ENCODE measurements around the gene FAM83B.

FAM83B gene

GRCh38 chr6:54980511-54981275 lies 134.1 kb downstream of the FAM83B start:
- Histone ChIP-seq H3K4me1 (ENCODE audit: insufficient read depth, low read length) (no peaks in the 10 kb centered on the region), H3K36me3 (ENCODE audit: insufficient read depth, low read length) (no peaks in the 10 kb centered on the region), H3K9me3 (ENCODE audit: low read length) (no peaks in the 10 kb centered on the region), H2AFZ (ENCODE audit: low read depth, low read length) (no peak overlapping the region), H3K27me3 (ENCODE audit: insufficient read depth, low read length) (no peaks in the 10 kb centered on the region), H3K4me3 (ENCODE audit: low read length) (no peak overlapping the region)

- H3K9me3 ChIP-seq (ENCODE audit: low read length), result no peaks in the 10 kb centered on the region
- no peaks in the 10 kb centered on the region for H3K27me3 ChIP-seq (ENCODE audit: insufficient read depth, low read length)
- H3K4me3 ChIP-seq (ENCODE audit: low read length), result no peak overlapping the region
- H3K36me3 ChIP-seq (ENCODE audit: insufficient read depth, low read length), result no peaks in the 10 kb centered on the region
- H3K4me1 ChIP-seq (ENCODE audit: insufficient read depth, low read length), result no peaks in the 10 kb centered on the region
- no peak overlapping the region for H2AFZ ChIP-seq (ENCODE audit: low read depth, low read length)
These were observed 134.7 kb downstream of the FAM83B start for GRCh38 chr6:54981276-54981609.

- H3K36me3 ChIP-seq (ENCODE audit: insufficient read depth, low read length), result no peaks in the 10 kb centered on the region
- no peaks in the 10 kb centered on the region for H3K9me3 ChIP-seq (ENCODE audit: low read length)
- H3K4me3 ChIP-seq (ENCODE audit: low read length), result no peak overlapping the region
- H2AFZ ChIP-seq (ENCODE audit: low read depth, low read length), result no peak overlapping the region
- H3K27me3 ChIP-seq (ENCODE audit: insufficient read depth, low read length), result no peaks in the 10 kb centered on the region
- H3K4me1 ChIP-seq (ENCODE audit: insufficient read depth, low read length), result no peaks in the 10 kb centered on the region
These were observed 135.1 kb downstream of the FAM83B start for GRCh38 chr6:54981647-54982046.

GRCh38 chr6:54987633-54988290 lies 141.2 kb downstream of the FAM83B start:
- H3K9me3 ChIP-seq (ENCODE audit: low read length), result no peaks in the 10 kb centered on the region
- H3K4me1 ChIP-seq (ENCODE audit: insufficient read depth, low read length), result peaks cover 4% of the 10 kb centered on the region
- no peak overlapping the region for H3K4me3 ChIP-seq (ENCODE audit: low read length)
- no peaks in the 10 kb centered on the region for H3K27me3 ChIP-seq (ENCODE audit: insufficient read depth, low read length)
- H2AFZ ChIP-seq (ENCODE audit: low read depth, low read length), result no peak overlapping the region
- H3K36me3 ChIP-seq (ENCODE audit: insufficient read depth, low read length), result no peaks in the 10 kb centered on the region

- Histone ChIP-seq H3K4me1 (ENCODE audit: insufficient read depth, low read length) (peaks cover 4% of the 10 kb centered on the region), H3K4me3 (ENCODE audit: low read length) (no peak overlapping the region), H3K36me3 (ENCODE audit: insufficient read depth, low read length) (no peaks in the 10 kb centered on the region), H3K9me3 (ENCODE audit: low read length) (peaks cover under 1% of the 10 kb centered on the region), H3K27me3 (ENCODE audit: insufficient read depth, low read length) (no peaks in the 10 kb centered on the region), H2AFZ (ENCODE audit: low read depth, low read length) (no peak overlapping the region)
These were observed 142.0 kb downstream of the FAM83B start for GRCh38 chr6:54988576-54988975.

GRCh38 chr6:54990001-54990400 lies 143.4 kb downstream of the FAM83B start:
- no peaks in the 10 kb centered on the region for H3K36me3 ChIP-seq (ENCODE audit: insufficient read depth, low read length)
- peaks cover 2% of the 10 kb centered on the region for H3K9me3 ChIP-seq (ENCODE audit: low read length)
- no peak overlapping the region for H2AFZ ChIP-seq (ENCODE audit: low read depth, low read length)
- no peaks in the 10 kb centered on the region for H3K27me3 ChIP-seq (ENCODE audit: insufficient read depth, low read length)
- no peak overlapping the region for H3K4me3 ChIP-seq (ENCODE audit: low read length)
- peaks cover 4% of the 10 kb centered on the region for H3K4me1 ChIP-seq (ENCODE audit: insufficient read depth, low read length)

All from neuron (in vitro differentiated cells).